Esophagus muscularis mucosa (tissue), 4 donors: ENCODE data around the gene DUSP22. TPM values are rescaled to one million over a fixed set of nuclear protein-coding genes. Genes with fewer than 3 reads are reported as not detected.

Experiments
- DNase-seq: peaks from one replicate; pipeline ENCODE4 v3.0.0-alpha.2; 2017; ENCODE audit errors: extremely low spot score
- H3K27ac ChIP-seq, 4 donors: fragments of 200-600 bp; sonication (generic); replicated peaks in 1 of 4; 1 replicate in 3 of 4; 2 replicates in 1 of 4; pipeline ENCODE4 v1.5.1; 2016 to 2019; ENCODE audit warnings: mild to moderate bottlenecking in 1 of 4
- H3K27me3 ChIP-seq, 4 donors: fragments of 200-600 bp; sonication (generic); one replicate each; pipeline versions ENCODE4 v1.5.1 to v1.6.0; 2016 to 2019
- H3K36me3 ChIP-seq, 4 donors: fragments of 200-600 bp; sonication (generic); one replicate each; pipeline ENCODE4 v1.5.1; 2016 to 2019
- H3K4me1 ChIP-seq, 4 donors: fragments of 200-600 bp; sonication (generic); one replicate each; pipeline ENCODE4 v1.5.1; 2016 to 2019
- H3K4me3 ChIP-seq, 4 donors: fragments of 200-600 bp; sonication (generic); 1 replicate in 2 of 4; 2 replicates in 2 of 4; pipeline ENCODE4 v1.5.1; 2016 to 2019; ENCODE audit warnings: mild to moderate bottlenecking in 4 of 4, moderate library complexity in 1 of 4
- H3K9me3 ChIP-seq, 4 donors: fragments of 200-600 bp; sonication (generic); 1 replicate in 3 of 4; 2 replicates in 1 of 4; pipeline ENCODE4 v1.5.1; 2016 to 2019
- EP300 ChIP-seq: sonication (generic); formaldehyde crosslinking; IDR thresholded peaks from one replicate; pipeline ENCODE4 v1.6.1; 2017; ENCODE audit warnings: antibody characterized with exemption
- POLR2A ChIP-seq: fragments of 450-650 bp; IDR thresholded peaks from one replicate; pipeline ENCODE4 v1.6.1; 2017; ENCODE audit warnings: antibody characterized with exemption, moderate library complexity, mild to moderate bottlenecking, low read depth
- POLR2AphosphoS5 ChIP-seq, 2 donors: sonication (generic); formaldehyde crosslinking; IDR thresholded peaks; one replicate each; pipeline ENCODE4 v1.6.1; 2017; ENCODE audit warnings: antibody characterized with exemption in 2 of 2
- WGBS: methylation state at CpG from one replicate; pipeline ENCODE4 v1.1.5; 2018; 5-methylcytosine and 5-hydroxymethylcytosine counted together
- intact Hi-C: fragments of 100-400 bp; cut with DNase I; formaldehyde crosslinking; loops from one replicate; pipeline ENCODE4 v1.15.1; 2023
- total RNA-seq, 4 donors: library from RNA; depleted of rRNA; stranded (reverse); fragments of >200 nt; gene quantifications; one replicate each; pipeline versions ENCODE4 v1.1.0 to v1.2.1, GENCODE V29; 2016
- TF ChIP-seq, protein P1 (sequence below), 3 experiments: fragments of 200-600 bp in 2 of 3; fragments of 450-650 bp in 1 of 3; sonication (generic) in 2 of 3; IDR thresholded peaks; one replicate each; pipeline ENCODE4 v1.5.1; 2017 to 2019; ENCODE audit warnings: antibody characterized with exemption in 3 of 3, mild to moderate bottlenecking in 2 of 3, moderate library complexity in 1 of 3

DUSP22 gene
- total RNA-seq, 4 donors from 2014 or later, result 67.7 to 95.6 (median 73.7) TPM

DNA sequence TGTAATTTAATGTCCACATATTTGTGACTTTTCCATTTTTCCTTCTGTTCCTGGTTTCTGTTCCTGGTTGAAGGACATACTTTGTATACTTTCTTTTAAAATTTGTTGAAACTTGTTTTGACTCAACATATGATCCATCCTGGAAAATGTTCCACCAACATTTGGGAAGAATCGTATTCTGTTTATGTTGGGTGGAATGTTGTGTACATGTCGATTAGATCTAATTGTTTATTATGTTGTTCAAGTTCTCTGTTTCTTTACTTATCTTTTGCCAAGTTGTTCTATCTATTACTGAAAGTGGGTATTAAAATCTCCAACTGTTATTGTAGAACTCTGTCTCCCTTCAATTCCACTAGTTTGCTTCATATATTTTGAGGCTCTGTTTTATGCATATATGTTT, 27.7 kb upstream of the DUSP22 start:
- WGBS, result 74% methylated on average over 2 of the region's 2 CpGs
- TF ChIP-seq, protein P1, sequence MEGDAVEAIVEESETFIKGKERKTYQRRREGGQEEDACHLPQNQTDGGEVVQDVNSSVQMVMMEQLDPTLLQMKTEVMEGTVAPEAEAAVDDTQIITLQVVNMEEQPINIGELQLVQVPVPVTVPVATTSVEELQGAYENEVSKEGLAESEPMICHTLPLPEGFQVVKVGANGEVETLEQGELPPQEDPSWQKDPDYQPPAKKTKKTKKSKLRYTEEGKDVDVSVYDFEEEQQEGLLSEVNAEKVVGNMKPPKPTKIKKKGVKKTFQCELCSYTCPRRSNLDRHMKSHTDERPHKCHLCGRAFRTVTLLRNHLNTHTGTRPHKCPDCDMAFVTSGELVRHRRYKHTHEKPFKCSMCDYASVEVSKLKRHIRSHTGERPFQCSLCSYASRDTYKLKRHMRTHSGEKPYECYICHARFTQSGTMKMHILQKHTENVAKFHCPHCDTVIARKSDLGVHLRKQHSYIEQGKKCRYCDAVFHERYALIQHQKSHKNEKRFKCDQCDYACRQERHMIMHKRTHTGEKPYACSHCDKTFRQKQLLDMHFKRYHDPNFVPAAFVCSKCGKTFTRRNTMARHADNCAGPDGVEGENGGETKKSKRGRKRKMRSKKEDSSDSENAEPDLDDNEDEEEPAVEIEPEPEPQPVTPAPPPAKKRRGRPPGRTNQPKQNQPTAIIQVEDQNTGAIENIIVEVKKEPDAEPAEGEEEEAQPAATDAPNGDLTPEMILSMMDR (IDR thresholded peaks at IDR 0.05), result no peak
- no peak for TF ChIP-seq POLR2AphosphoS5 (IDR thresholded peaks at IDR 0.05)
- TF ChIP-seq POLR2A, result no peak
- no peak for TF ChIP-seq EP300
- no peak overlapping the region for H3K4me3 ChIP-seq
- H3K9me3 ChIP-seq, result no peaks in the 10 kb centered on the region
- H3K4me1 ChIP-seq, result no peaks in the 10 kb centered on the region
- peaks cover 0 to 9% (median 0%) of the 10 kb centered on the region in 4 donors for H3K27me3 ChIP-seq
- intact Hi-C loops, result no loop called here
- DNase-seq, result no peak
- H3K27ac ChIP-seq, result no peak overlapping the region
- H3K36me3 ChIP-seq, result no peaks in the 10 kb centered on the region

DNA sequence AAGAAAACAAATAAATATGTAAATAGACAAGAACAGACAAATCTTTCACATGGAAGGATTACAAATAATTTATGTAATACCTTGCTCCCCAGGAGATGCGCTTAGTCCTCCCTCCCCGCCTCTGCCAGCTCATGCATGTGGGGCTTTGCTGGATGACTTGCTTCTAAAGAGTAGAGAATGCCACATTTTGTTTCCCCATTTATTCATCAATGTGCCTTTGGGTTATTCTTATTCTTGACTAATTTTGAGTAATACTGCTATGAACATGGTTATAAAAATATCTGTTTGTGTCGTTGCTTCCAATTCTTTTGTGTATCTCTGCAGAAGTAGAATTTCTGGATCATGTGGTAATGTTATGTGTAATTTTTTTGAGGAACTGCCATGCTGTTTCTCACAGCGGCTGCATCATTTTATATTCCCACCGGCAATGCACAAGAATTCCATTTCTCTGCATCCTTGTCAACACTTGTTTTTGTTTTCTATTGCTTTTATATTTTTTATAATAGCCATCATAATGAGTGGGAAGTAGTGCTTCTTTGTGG, 23.8 kb upstream of the DUSP22 start:
- DNase-seq, result no peak
- Histone ChIP-seq H3K9me3 (no peaks in the 10 kb centered on the region), H3K4me1 (no peaks in the 10 kb centered on the region), H3K27me3 (peaks cover 0 to 9% (median 0%) of the 10 kb centered on the region in 4 donors), H3K36me3 (no peaks in the 10 kb centered on the region), H3K27ac (no peak overlapping the region), H3K4me3 (no peak overlapping the region)
- TF ChIP-seq POLR2A, result no peak
- TF ChIP-seq, protein P1 (IDR thresholded peaks at IDR 0.05), result no peak
- no peak for TF ChIP-seq POLR2AphosphoS5 (IDR thresholded peaks at IDR 0.05)
- no peak for TF ChIP-seq EP300
- intact Hi-C loops, result no loop called here
- 86% methylated on average over 5 of the region's 5 CpGs for WGBS

DNA sequence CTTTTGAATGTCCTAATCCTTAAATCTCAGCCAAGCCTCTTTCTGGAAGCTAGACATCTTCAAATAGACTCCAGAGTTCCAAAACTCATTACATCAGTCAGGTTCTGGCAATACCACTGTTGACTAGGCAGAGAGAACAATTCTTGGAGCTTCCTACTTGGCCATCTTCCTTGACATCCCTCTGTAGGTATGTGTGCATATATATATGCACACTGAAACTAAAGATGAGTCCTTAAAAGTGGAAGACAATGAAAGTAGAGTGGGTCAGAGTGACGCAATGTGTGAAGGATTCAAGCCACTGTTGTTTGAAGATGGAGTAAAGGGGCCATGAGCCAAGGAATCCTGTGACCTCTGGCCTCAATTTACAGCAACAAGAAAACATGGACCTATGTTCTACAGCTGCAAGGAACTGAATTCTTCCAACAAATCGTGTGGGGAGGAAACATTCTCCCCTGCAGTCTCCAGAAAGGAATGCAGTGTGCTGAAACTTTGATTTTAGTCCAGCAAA, 18.7 kb upstream of the DUSP22 start:
- intact Hi-C loops, result no loop called here
- WGBS, result 41% methylated on average over 2 of the region's 2 CpGs

DNA sequence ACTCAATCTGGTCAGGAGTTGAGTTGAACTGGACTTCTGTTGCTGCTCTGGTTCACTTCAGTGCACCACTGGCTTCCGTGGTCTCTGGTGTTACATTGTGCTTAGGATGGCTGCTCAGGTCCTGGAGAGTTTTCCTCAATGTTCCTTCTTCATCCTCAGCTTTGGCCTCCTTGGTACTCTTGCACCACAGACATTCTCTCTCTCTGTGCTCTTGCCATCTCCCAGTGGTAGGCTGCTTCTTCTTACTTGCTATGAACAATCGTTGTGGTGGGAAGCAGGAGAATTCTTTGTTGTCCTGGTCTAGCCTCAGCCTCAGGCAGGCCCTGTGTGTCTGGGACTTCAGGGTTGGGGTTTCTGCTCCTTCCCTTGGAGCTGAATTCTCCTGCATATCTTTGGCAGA, 14.5 kb upstream of the DUSP22 start:
- no peak overlapping the region for H3K4me3 ChIP-seq
- DNase-seq, result peak; percentile 86
- no peak overlapping the region for H3K27ac ChIP-seq
- 96% methylated on average over 2 of the region's 2 CpGs for WGBS
- no peaks in the 10 kb centered on the region for H3K36me3 ChIP-seq
- TF ChIP-seq POLR2A, result no peak
- TF ChIP-seq POLR2AphosphoS5 (IDR thresholded peaks at IDR 0.05), result no peak
- TF ChIP-seq, protein P1 (IDR thresholded peaks at IDR 0.05), result no peak
- no peak for TF ChIP-seq EP300
- H3K9me3 ChIP-seq, result no peaks in the 10 kb centered on the region
- intact Hi-C loops, result no loop called here
- no peaks in the 10 kb centered on the region for H3K4me1 ChIP-seq
- H3K27me3 ChIP-seq, result peaks cover 0 to 18% (median 0%) of the 10 kb centered on the region in 4 donors

More for the DNA sequence above, 18.7 kb upstream of the DUSP22 start:
- Histone ChIP-seq H3K4me3 (no peak overlapping the region), H3K27me3 (no peaks in the 10 kb centered on the region), H3K36me3 (no peaks in the 10 kb centered on the region), H3K27ac (no peak overlapping the region), H3K4me1 (no peaks in the 10 kb centered on the region), H3K9me3 (no peaks in the 10 kb centered on the region)
- TF ChIP-seq POLR2AphosphoS5 (IDR thresholded peaks at IDR 0.05) (no peak), EP300 (no peak), POLR2A (no peak)
- TF ChIP-seq, protein P1 (IDR thresholded peaks at IDR 0.05), result no peak
- DNase-seq, result no peak

DNA sequence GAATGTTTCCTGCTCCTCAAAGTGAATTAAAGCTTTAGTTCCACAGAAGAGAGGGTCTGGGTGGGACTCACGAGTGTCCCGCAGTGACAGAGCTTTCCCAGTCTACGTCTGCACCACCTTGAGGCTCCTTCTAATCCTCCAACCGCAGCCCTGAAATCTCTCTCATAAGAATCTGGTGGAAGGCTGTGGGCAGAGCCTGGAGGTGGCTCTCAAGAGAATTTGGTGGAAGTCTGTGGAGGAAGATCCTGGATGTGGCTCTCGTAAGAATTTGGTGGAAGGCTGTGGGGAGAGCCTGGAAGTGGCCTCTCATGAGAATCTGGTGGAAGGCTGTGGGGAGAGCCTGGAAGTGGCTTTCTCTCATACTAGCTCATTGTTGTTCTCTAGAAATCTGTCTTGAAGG, 13.8 kb upstream of the DUSP22 start:
- Histone ChIP-seq H3K4me3 (no peak overlapping the region), H3K4me1 (no peaks in the 10 kb centered on the region), H3K36me3 (no peaks in the 10 kb centered on the region), H3K27me3 (peaks cover 0 to 24% (median 0%) of the 10 kb centered on the region in 4 donors), H3K9me3 (no peaks in the 10 kb centered on the region), H3K27ac (no peak overlapping the region)
- TF ChIP-seq EP300, result no peak
- TF ChIP-seq, protein P1 (IDR thresholded peaks at IDR 0.05), result no peak
- no peak for TF ChIP-seq POLR2AphosphoS5 (IDR thresholded peaks at IDR 0.05)
- 75% methylated on average over 5 of the region's 5 CpGs for WGBS
- peak; percentile 82 for DNase-seq
- intact Hi-C loops, result no loop called here
